Heart left ventricle (tissue), 13 donors: ENCODE measurements around the gene ANO5.

ENCODE experiments used
- CTCF ChIP-seq, 12 donors: fragments of 200-600 bp; sonication (generic) in 4 of 12; IDR thresholded peaks; one replicate each; pipeline versions ENCODE4 v1.5.0 to v1.8.0; 2018 to 2022; ENCODE audit warnings: antibody characterized with exemption in 12 of 12, mild to moderate bottlenecking in 5 of 12
- POLR2A ChIP-seq, 2 donors: fragments of 450-650 bp; IDR thresholded peaks; one replicate each; pipeline ENCODE4 v1.6.1; 2017; ENCODE audit warnings: antibody characterized with exemption in 2 of 2, mild to moderate bottlenecking in 2 of 2, moderate library complexity in 2 of 2
- donor health status: ischemic (EF 13 %, LVEDD 7.1; RV severe dilation, severe dysfunction).
- donor health status: DM: no; HTN: yes; CAD: no.
- donor health status: DM: no; HTN: no; CAD: no.
- donor health status: ischemic (EF 25% LVEDD 6.9; RV normal size, moderate dysfunction).
- donor health status: ischemic (EF 25% LVEDD 5.7; RV mildly dilated, moderate dysfunction).
- donor health status: ischemic (EF 35%, LVEDD 5.7; RV mildly dilated, moderate dysfunction).
- donor health status: nonischemic (EF 11% LVEDD 7.7; RV severe dilation, severe dysfunction).
- donor health status: DM: yes; HTN: yes; CAD: no.
- donor health status: PGD.
- donor health status: ischemic (EF 29% LVEDD 5.4; RV normal size, mild dysfunction).
- donor health status: nonischemic (EF 23%, LVEDD 6.1; RV moderate dilation, normal function).

GRCh38 chr11:22161489-22161888, 31.4 kb upstream of the ANO5 start:
- TF ChIP-seq CTCF (IDR thresholded peaks at IDR 0.05), result no peak
- TF ChIP-seq POLR2A (IDR thresholded peaks at IDR 0.05), result no peak
